NCI-H1092 (cell line): Measurements from ENCODE around the gene TBC1D22A.
"Not testable (repeated sequence)": the region's sequence is repeated elsewhere in the genome, so short reads cannot be mapped to it uniquely, and the experiment has no call there.

Source experiments
- DNase-seq: peaks from one replicate; lab custom pipeline; 2025; lab: John Stamatoyannopoulos, UW

Gene TBC1D22A

GRCh38 chr22:47124451-47124881 lies 362.0 kb downstream of the TBC1D22A start:
- no peak for DNase-seq

DNA sequence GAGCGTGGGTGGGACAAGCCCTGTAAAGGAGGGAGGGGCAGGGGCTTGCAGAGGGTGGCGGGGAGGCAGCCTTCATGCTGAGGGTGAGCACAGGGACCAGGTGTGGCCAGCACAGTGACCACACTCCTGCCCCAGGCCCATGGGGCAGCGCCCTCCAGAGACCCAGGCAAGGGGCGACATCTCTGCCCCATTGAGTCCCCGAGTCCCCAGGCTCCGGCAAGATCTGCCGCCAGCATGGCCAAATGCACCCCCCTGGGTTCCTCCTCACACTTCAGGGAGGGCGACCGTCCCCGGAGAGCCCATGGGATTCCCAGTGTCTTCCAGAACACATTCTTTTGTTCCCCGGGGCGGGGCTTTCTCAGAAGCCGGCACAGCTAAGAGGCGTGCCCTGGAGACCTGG lies 362.5 kb downstream of the TBC1D22A start:
- no peak for DNase-seq

DNA sequence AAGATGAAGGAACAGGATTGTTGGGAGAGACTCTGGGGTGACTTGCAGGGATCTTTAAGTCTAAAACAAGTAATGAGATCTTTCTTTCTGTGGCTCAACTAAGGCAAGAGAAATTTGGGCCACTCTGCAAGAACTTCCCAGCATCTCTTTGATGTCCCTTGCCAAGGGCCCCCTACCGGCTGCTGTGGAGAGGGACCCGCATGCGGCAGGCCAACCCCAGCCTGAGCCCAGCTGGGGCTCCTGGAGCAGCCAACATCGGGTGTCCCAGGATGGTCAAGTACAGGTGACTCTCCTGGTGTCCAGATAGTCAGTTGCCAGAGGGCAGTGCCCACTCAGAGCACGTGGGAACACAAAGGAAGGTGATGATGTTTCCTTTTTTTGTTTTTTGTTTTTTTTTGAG lies 363.2 kb downstream of the TBC1D22A start:
- no peak for DNase-seq

DNA sequence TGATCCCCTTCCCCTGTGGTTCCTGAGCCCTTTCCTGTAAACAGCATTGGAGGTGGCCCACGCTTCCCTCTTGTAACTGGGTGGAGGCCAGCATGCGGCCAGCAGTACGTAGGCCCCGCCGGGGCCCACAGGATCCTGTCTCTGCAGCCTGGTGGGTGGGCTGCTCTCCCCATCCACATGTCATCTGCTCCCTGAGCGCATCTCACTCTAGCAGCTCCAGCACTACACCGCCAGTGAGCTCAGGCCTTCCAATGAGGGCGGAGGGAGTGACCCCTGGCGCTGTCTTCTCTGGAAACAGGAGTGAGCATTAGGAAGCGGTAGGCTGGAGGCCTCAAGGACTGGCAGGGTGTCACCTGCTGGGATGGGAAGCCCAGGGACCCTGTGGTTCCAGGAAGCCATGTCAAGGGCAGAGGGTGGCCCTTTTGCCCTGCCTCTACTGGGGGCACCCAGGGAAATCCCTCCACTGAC lies 363.9 kb downstream of the TBC1D22A start:
- DNase-seq: no peak

DNA sequence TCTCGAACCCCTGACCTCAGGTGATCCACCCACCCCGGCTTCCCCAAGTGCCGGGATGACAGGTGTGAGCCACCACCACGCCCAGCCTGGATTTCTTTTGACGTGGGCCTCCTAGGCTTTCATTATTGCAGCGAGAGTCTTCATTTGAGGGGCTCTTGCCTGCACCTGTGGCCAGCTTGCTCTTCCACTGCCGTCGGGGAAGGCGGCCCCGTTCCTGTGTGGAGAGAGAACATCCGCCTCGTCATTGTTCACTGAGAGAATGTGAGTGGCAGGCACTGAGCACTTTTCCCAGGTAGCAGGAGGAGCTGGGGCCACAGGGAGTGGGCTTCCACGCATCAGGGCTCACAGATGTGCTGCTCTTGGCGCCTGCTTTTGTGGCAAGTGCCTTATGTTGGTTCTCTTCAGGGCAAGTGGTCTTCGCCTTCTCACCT lies 365.0 kb downstream of the TBC1D22A start:
- DNase-seq: no peak

DNA sequence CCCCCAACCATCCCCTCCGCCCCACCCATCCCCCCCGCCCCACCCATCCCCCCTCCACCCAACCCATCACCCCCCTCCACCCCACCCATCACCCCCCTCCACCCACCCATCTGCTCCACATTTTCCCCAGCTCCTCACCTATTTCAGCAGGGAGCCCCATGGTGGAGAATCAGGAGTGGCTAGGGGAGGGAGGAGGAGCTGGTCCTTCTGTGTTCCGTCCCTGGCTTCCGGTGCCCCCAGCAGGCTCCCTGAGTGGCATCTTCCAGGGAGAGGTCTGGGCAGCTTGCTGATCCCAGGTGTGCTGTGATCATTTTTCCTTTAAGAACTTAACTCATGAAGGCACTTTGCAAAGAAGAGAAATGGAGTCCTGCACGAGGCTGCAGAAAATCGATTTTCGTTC lies 365.8 kb downstream of the TBC1D22A start:
- DNase-seq: no peak

DNA sequence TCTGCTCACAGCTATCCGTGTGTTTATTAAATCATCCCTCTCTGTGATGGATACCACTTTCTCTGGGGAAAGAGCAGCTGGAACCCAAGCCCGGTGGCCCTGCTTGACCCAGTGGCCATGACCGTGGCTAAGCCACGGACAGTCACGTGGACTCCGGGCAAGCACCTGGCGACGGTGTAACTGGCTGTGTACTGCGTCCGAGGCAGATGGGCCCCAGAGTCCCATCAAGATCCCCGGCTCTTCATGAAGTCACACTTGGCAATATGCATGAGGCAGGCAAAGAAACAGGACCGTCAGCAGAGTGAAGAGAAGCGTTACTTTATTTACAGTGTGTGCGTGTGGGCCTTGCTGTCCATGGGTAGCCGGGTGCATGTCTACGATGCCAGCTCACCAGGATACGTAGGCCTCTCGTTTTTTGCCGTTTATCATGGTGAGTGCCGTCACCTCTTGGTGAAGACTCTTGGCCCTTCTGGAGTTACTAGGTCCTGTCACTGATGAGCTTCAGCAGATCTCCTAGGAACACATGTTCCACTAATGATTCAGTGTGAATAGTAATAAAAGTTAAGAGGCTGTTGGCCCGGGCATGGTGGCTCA lies 366.3 kb downstream of the TBC1D22A start:
- no peak for DNase-seq

GRCh38 chr22:47129902-47130635 lies 367.6 kb downstream of the TBC1D22A start:
- DNase-seq: no peak

GRCh38 chr22:47130883-47131631 lies 368.6 kb downstream of the TBC1D22A start:
- no peak for DNase-seq

DNA sequence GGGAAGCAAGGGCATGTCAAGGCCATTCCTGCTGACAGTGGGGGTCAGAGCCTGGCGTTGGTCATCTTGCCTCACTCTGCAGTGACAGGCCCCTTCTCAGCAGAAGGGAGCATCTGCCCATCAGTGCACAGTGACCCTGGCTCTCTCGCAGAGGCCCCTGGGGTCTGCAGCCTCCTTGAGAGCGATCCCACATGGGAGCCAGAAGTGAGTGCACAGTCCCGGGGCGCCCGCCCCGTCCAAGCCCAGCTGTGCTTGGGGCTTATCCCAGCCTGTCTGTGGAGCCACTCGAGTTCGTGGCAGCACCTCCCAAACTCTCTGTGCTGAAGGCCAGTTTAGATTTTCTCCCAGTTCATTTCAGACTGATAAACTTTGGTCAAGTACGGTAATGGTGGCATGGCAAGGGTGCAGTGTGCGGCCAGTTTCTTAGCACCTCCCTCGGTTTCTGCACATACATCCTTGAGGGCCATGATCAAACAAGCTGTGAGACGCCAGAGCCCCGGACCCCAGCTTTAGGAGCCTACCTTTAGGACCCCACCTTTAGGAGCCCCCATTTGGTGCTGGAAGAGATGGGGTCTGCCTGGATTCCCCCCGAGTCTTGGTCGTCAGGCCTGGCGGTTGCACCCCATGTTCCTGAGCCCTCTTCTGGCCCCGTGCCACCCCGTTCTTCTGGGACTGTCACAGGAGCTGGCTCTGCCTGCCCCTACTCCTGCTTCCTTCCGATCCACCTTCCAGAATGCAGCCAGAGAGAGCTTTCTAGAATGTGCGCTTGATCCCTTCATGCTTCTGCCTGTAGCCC lies 369.4 kb downstream of the TBC1D22A start:
- no peak for DNase-seq

DNA sequence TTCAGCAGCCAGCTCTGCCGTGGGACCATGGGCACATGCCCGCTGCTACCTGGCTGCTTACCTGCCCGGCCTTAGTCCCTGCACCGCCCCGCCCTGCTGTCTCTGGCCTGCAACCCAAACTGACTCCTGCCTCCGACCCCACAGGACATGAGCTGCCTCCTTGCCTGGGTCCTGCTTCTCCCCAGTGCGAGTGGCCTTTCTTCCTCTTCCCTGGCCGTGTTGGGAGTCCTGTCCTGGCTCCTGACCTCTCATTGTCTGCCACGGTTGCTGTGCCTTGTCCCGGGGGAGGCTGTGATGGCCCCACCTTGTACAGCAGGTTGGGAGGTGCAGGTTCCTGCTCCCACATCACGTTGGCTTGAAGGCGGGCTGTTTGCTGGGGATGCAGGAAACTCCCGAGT lies 370.0 kb downstream of the TBC1D22A start:
- no peak for DNase-seq

DNA sequence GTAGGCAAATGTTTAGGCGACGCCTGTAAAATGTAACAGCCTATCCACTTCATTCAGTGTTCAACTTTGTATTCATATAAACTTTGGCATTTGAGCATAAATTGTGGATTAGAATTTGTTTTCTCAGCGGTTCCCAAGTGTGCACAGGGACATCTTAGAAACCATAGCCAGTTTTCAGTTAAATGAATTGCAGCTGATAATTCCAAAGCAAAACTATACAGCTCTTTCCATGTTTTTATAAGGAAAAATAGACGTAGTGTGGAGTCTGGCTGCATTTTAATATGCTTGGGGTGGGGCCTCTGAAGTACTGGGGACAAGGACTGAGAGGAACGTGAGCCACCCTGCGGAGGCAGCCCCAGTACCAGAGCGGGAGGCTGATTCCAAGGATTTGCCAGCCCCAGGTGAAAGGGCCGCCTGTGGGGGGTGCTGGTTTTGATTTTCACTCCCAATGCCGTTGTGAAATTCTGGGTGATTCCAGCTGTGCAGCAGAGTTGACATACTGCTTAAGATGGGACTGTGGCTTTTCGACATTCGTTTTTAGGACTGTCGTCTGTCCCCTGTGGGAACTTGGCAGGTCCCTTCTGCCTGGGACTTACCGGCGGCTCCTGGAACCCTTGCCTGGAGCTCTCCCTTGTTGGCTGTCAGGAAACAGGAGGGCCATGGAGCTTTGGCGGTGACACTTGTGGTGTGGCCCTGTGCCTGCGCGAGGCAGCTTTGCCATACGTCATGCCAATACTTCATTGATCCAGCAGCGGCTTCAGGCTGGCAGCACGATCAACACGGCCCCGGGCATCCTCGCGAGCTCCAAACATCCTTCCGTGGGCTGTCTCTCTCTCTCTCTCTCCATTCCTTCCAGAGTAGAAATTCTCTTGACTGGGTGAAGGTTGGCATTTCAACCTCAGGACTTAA lies 370.9 kb downstream of the TBC1D22A start:
- no peak for DNase-seq

DNA sequence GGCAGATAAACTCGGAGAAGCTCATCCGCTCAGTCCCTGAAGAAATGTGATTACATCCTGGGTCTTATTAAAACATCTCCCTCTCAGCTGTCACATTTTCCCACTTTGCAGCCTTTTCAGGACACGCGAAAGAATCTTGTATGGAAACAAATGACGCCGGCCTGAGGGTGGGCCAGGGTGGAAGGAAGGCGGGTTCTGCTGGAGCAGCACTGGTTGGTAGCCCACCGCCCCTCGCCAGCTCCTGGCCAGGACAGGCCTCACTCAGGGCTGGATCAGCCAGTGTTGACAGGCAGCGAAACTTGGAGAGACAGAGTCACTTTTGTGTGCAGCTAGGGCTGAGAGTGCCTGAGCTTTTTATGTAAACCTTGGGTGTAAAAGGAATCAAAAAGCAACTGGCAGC lies 371.8 kb downstream of the TBC1D22A start:
- DNase-seq: no peak

DNA sequence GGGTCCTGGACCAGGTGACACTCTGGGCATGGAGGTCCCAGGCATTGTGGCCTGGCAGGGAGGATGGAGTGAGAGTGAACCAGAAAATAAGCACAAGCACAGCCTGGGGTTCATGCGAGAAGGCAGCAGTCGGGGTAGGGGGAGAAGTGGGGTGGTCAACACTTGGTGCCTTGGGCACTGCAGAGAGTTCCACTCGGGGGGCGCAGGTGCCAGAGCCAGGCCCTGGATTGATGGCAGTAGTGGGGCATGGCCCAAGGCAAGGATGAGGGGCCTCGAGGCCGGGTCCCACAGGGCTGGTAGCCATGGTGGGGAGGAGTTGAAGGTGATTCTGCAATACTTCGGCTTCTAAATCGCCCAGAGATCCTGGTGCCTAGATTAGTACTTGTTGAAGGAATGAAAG lies 372.9 kb downstream of the TBC1D22A start:
- no peak for DNase-seq

- no peak for DNase-seq
Measured at GRCh38 chr22:47136050-47136449, 373.6 kb downstream of the TBC1D22A start.

- DNase-seq: no peak
Measured at GRCh38 chr22:47136671-47137070, 374.2 kb downstream of the TBC1D22A start.

- no peak for DNase-seq
Measured at GRCh38 chr22:47139013-47139789, 376.8 kb downstream of the TBC1D22A start.

DNA sequence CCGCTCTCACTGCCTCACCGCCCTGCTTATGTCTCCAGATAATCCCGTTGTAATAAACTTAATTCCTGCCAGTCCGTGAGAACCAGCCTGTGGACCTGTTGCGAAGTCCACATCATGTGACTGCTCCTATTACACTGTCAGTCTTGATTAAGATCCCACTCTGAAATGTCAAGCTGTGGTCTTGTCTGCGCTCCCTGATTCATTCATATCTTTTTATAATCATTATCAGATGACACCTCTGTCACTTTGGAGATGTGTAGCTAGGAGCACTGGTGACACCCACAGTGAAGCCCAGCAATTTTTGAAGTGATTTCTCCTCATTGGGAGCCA lies 377.3 kb downstream of the TBC1D22A start:
- no peak for DNase-seq

DNA sequence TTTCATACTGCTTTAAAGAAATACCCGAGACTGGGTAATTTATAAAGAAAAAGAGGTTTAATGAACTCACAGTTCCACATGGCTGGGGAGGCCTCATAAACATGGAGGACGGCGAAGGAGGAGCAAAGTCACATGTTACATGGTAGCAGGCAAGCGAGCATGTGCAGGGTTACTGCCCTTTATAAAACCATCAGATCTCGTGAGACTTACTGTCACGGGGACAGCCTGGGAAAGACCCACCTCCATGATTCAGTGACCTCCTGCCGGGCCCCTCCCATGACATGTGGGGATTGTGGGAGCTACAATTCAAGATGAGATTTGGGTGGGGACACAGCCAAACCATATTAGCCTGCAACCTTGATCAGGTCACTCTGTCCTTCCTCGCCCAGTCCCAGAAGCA lies 378.5 kb downstream of the TBC1D22A start:
- not testable (repeated sequence) for DNase-seq

GRCh38 chr22:47142427-47143046 lies 380.1 kb downstream of the TBC1D22A start:
- no peak for DNase-seq
